Neutrophil (primary cell): ENCODE data around the gene BRINP3.

Experiments used
- H3K27ac ChIP-seq: fragments of 200-600 bp; sonication (generic); 2 replicates; pipeline ENCODE4 v1.5.1; 2016; ENCODE audit warnings: mild to moderate bottlenecking, moderate library complexity
- H3K27me3 ChIP-seq: fragments of 200-600 bp; sonication (generic); 2 replicates; pipeline ENCODE4 v1.6.0; 2016; ENCODE audit warnings: mild to moderate bottlenecking
- H3K36me3 ChIP-seq: fragments of 200-600 bp; sonication (generic); 2 replicates; pipeline ENCODE4 v1.5.1; 2017
- H3K4me1 ChIP-seq, 2 experiments: fragments of 200-600 bp in 1 of 2; sonication (generic) in 1 of 2; 1 replicate in 1 of 2; 2 replicates in 1 of 2; pipeline versions ENCODE4 v1.5.1 to v1.6.1; 2013 to 2016; ENCODE audit warnings: low read depth in 1 of 2, low read length in 1 of 2, mild to moderate bottlenecking in 1 of 2, moderate library complexity in 1 of 2; ENCODE audit not compliant: control insufficient read depth in 1 of 2, insufficient read depth in 1 of 2
- H3K4me3 ChIP-seq, 2 experiments: fragments of 200-600 bp in 1 of 2; sonication (generic) in 1 of 2; 1 replicate in 1 of 2; 2 replicates in 1 of 2; pipeline ENCODE4 v1.5.1; 2013 to 2016; ENCODE audit warnings: low read depth in 1 of 2, low read length in 1 of 2, mild to moderate bottlenecking in 1 of 2, moderate library complexity in 1 of 2
- H3K9me3 ChIP-seq: fragments of 200-600 bp; sonication (generic); 2 replicates; pipeline ENCODE4 v1.5.1; 2016
- TF ChIP-seq, protein P1 (sequence below): fragments of 200-600 bp; sonication (generic); IDR thresholded peaks from 2 replicates; pipeline ENCODE4 v1.5.1; 2016; ENCODE audit warnings: antibody characterized with exemption

BRINP3 gene

DNA sequence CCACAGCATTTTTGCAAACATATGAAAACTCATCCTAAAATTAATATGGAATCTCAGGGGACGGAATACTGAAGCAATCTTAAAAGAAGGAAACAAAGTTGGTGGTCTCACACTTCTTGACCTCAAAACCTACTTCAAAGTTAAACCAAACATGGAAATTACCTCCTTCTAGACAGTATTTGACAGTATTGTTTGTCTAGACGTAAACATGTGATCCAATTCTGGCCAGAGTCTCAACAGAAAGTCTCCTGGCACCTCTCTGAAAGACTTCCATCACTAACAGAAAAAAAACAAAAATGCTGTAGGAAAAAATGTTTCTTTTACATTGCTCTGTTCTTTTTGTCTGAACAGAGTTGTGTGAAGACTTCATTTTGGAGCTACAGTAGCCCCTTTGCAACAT, 99.7 kb downstream of the BRINP3 start:
- H3K27ac ChIP-seq = no peak overlapping the region
- no peak overlapping the region for H3K4me3 ChIP-seq
- no peaks in the 10 kb centered on the region for H3K27me3 ChIP-seq
- TF ChIP-seq, protein P1, sequence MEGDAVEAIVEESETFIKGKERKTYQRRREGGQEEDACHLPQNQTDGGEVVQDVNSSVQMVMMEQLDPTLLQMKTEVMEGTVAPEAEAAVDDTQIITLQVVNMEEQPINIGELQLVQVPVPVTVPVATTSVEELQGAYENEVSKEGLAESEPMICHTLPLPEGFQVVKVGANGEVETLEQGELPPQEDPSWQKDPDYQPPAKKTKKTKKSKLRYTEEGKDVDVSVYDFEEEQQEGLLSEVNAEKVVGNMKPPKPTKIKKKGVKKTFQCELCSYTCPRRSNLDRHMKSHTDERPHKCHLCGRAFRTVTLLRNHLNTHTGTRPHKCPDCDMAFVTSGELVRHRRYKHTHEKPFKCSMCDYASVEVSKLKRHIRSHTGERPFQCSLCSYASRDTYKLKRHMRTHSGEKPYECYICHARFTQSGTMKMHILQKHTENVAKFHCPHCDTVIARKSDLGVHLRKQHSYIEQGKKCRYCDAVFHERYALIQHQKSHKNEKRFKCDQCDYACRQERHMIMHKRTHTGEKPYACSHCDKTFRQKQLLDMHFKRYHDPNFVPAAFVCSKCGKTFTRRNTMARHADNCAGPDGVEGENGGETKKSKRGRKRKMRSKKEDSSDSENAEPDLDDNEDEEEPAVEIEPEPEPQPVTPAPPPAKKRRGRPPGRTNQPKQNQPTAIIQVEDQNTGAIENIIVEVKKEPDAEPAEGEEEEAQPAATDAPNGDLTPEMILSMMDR = no peak
- no peaks in the 10 kb centered on the region for H3K36me3 ChIP-seq
- H3K9me3 ChIP-seq = no peaks in the 10 kb centered on the region
- no peaks in the 10 kb centered on the region for H3K4me1 ChIP-seq

DNA sequence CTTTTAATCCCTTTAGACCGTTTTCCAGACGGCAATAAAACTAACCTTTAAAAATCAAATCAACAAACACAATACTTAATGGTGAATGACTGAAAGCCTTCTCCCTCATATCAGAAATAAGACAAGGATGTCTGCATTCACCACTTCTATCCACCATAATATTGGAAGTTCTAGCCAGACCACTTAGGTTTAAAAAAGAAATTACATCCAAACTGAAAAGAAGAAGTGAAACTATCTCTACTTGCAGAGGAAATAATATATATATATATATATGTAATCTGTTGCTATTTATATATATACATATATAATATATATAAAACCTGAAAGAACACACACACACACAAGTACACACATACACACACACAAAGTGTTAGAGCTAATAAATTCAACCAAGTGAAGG, 100.4 kb downstream of the BRINP3 start:
- H3K4me3 ChIP-seq = no peak overlapping the region
- no peaks in the 10 kb centered on the region for H3K36me3 ChIP-seq
- TF ChIP-seq, protein P1 = no peak
- no peaks in the 10 kb centered on the region for H3K9me3 ChIP-seq
- no peaks in the 10 kb centered on the region for H3K27me3 ChIP-seq
- H3K27ac ChIP-seq = no peak overlapping the region
- no peaks in the 10 kb centered on the region for H3K4me1 ChIP-seq

DNA sequence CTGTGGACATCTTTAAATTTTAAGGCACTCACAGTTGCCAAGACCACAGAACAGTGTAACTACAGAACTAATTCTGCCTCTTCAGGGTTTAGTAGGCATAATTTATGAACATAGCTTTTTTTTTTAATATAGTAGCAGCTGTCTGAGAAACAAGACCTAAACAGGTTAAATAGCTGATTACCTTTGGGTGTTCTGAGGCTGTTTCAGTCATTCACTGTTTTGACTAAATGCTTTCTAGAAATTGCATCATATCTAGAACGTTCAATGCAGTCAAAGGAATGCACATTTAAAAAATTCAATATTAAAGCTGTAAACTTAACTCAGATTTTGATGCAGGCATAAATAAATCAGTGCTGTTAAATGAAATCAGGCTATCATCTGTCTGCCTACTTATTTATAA, 101.6 kb downstream of the BRINP3 start:
- Histone ChIP-seq H3K27me3 (no peaks in the 10 kb centered on the region), H3K4me1 (no peaks in the 10 kb centered on the region), H3K27ac (no peak overlapping the region), H3K9me3 (no peaks in the 10 kb centered on the region), H3K4me3 (no peak overlapping the region), H3K36me3 (no peaks in the 10 kb centered on the region)
- TF ChIP-seq, protein P1 = no peak

DNA sequence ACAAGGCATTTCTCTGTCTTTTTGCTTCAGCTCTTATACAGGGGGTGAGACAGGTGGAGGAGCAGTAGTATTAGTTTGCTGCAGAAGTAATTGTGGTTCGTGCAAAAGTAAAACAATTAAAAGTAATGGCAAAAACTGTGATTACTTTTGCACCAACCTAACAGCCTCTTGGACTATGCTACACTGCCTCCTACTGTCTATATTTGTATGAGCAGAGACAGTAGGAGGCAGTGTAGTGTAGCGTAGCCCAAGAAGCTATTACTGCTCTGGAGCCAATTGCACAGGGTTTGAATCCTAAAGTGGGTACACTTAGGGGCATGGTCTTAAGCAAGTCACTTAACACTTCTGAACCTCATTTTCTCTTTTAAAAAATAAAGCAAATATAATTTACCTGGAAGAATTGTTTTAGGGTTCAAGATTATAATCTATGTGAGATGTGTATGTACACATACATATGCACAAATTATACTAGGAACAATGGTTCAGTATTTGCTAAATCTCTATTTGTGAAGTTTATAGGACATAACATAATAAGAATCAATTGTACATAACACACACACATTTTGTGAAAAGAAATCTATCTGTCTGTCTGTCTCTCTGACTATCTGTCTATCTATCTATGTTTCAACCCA, 103.8 kb downstream of the BRINP3 start:
- TF ChIP-seq, protein P1 = no peak
- H3K4me1 ChIP-seq = no peaks in the 10 kb centered on the region
- H3K36me3 ChIP-seq = no peaks in the 10 kb centered on the region
- no peaks in the 10 kb centered on the region for H3K27me3 ChIP-seq
- no peak overlapping the region for H3K4me3 ChIP-seq
- H3K9me3 ChIP-seq = no peaks in the 10 kb centered on the region
- H3K27ac ChIP-seq = no peak overlapping the region

DNA sequence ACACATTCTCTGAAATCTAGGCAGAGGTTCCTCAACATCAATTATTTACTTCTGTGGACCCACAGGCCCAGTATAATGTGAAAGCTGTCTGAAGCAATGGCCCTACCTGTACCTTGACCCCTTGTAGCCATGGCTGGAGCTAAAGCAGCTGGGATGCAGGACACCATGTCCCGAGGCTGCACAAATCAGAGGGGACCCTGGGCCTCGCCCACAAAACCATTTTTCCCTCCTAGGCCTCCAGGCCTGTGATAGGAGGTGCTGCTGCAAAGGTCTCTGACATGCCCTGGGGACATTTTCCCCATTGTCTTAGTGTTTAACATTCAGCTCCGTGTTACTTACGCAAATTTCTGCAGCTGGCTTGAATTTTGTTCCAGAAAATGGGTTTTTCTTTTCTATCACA, 110.5 kb downstream of the BRINP3 start:
- TF ChIP-seq, protein P1 = no peak
- Histone ChIP-seq H3K36me3 (no peaks in the 10 kb centered on the region), H3K4me3 (no peak overlapping the region), H3K9me3 (no peaks in the 10 kb centered on the region), H3K27ac (no peak overlapping the region), H3K4me1 (no peaks in the 10 kb centered on the region), H3K27me3 (no peaks in the 10 kb centered on the region)

DNA sequence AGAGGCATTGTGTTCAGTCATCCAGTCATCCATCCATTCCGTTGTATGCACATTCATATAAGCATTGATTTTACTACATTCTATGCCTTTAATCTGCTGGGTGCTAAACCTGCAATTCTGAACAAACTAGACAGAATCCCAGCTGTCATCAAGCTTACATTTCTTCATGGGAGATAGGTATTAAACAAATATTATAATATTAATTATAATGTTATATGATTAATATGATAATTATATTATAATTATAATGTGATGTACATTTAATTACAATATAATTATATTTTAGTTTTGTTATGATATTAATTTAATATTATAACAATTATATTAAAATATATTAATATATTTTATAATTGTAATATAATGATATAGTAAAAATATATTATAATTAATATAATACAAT, 112.4 kb downstream of the BRINP3 start:
- H3K27ac ChIP-seq = no peak overlapping the region
- H3K36me3 ChIP-seq = no peaks in the 10 kb centered on the region
- TF ChIP-seq, protein P1 = no peak
- no peaks in the 10 kb centered on the region for H3K9me3 ChIP-seq
- H3K27me3 ChIP-seq = no peaks in the 10 kb centered on the region
- H3K4me1 ChIP-seq = no peaks in the 10 kb centered on the region
- no peak overlapping the region for H3K4me3 ChIP-seq
